Measurements from ENCODE around the gene KNDC1. TPM values are rescaled to one million over a fixed set of nuclear protein-coding genes. Genes with fewer than 3 reads are reported as not detected.
A peak's percentile ranks its signal among the peaks of the same experiment; 100 is the strongest.
"Not testable (repeated sequence)": the region's sequence is repeated elsewhere in the genome, so short reads cannot be mapped to it uniquely, and the experiment has no call there.

The KNDC1 gene
- under 1 TPM; 0.06 to 0.20 TPM for total RNA-seq
- long read RNA-seq: 0 reads

GRCh38 chr10:133159950-133160825 is at the start of gene KNDC1:
Gene KNDC1, plus strand, starts transcription at chr10:133160219. Its CDS starts 249 bp downstream, at chr10:133160468.
- ATAC-seq (peak; percentile 69), DNase-seq (peak; percentile 15)
- intact Hi-C loops (cut with DNase I, micrococcal nuclease): no loop called here

- intact Hi-C loops (cut with DNase I, micrococcal nuclease): no loop called here
- DNase-seq (no peak), ATAC-seq (no peak)
Measured at GRCh38 chr10:133110609-133111275, 49.3 kb upstream of the KNDC1 start.

GRCh38 chr10:133111640-133112039 is 48.4 kb upstream of the KNDC1 start:
- intact Hi-C loops (cut with DNase I, micrococcal nuclease); ATAC-seq; DNase-seq: not testable (repeated sequence)

- ATAC-seq (no peak), DNase-seq (no peak)
- intact Hi-C loops (cut with DNase I, micrococcal nuclease): no loop called here
Measured at GRCh38 chr10:133113146-133113830, 46.7 kb upstream of the KNDC1 start.

GRCh38 chr10:133113847-133114246 is 46.2 kb upstream of the KNDC1 start:
- intact Hi-C loops (cut with DNase I, micrococcal nuclease): no loop called here
- no peak for ATAC-seq
- DNase-seq: no peak

GRCh38 chr10:133114251-133114650 is 45.8 kb upstream of the KNDC1 start:
- DNase-seq (no peak), ATAC-seq (no peak)
- intact Hi-C loops (cut with DNase I, micrococcal nuclease): no loop called here

GRCh38 chr10:133114726-133115452 is 45.1 kb upstream of the KNDC1 start:
- DNase-seq: no peak
- intact Hi-C loops (cut with DNase I, micrococcal nuclease): no loop called here
- no peak for ATAC-seq

- intact Hi-C loops (cut with DNase I, micrococcal nuclease): no loop called here
- ATAC-seq: no peak
- DNase-seq: no peak
Measured at GRCh38 chr10:133115453-133115842, 44.6 kb upstream of the KNDC1 start.

GRCh38 chr10:133115976-133116375 is 44.0 kb upstream of the KNDC1 start:
- intact Hi-C loops (cut with DNase I, micrococcal nuclease): no loop called here
- no peak for DNase-seq
- no peak for ATAC-seq

GRCh38 chr10:133116455-133116854 is 43.6 kb upstream of the KNDC1 start:
- intact Hi-C loops (cut with DNase I, micrococcal nuclease): no loop called here
- ATAC-seq (no peak), DNase-seq (no peak)

- intact Hi-C loops (cut with DNase I, micrococcal nuclease): no loop called here
- DNase-seq: no peak
- no peak for ATAC-seq
Measured at GRCh38 chr10:133117036-133117687, 42.9 kb upstream of the KNDC1 start.

- no peak for DNase-seq
- ATAC-seq: no peak
- intact Hi-C loops (cut with DNase I, micrococcal nuclease): no loop called here
Measured at GRCh38 chr10:133117688-133118071, 42.3 kb upstream of the KNDC1 start.

GRCh38 chr10:133121479-133121878 is 38.5 kb upstream of the KNDC1 start:
- no peak for ATAC-seq
- DNase-seq: no peak
- intact Hi-C loops (cut with DNase I, micrococcal nuclease): loop anchor here in 1 of 2 donors (10.0 kb wide), 1 partner anchor 287 kb away; no protein-coding TSS in a partner anchor

GRCh38 chr10:133122171-133122935 is 37.7 kb upstream of the KNDC1 start:
- intact Hi-C loops (cut with DNase I, micrococcal nuclease): loop anchor here in 1 of 2 donors (10.0 kb wide), 1 partner anchor 288 kb away; no protein-coding TSS in a partner anchor
- no peak for ATAC-seq
- DNase-seq: no peak

GRCh38 chr10:133123050-133123745 is 36.8 kb upstream of the KNDC1 start:
- DNase-seq (no peak), ATAC-seq (no peak)
- intact Hi-C loops (cut with DNase I, micrococcal nuclease): loop anchor here in 1 of 2 donors (10.0 kb wide), 1 partner anchor 288 kb away; no protein-coding TSS in a partner anchor

- ATAC-seq (no peak), DNase-seq (no peak)
- intact Hi-C loops (cut with DNase I, micrococcal nuclease): loop anchor here in 1 of 2 donors (10.0 kb wide), 1 partner anchor 289 kb away; no protein-coding TSS in a partner anchor
Measured at GRCh38 chr10:133123746-133124356, 36.2 kb upstream of the KNDC1 start.

All from left colon (tissue), 2 donors.